ENCODE results near the gene KIF12. TPM values are rescaled to one million over a fixed set of nuclear protein-coding genes. Genes with fewer than 3 reads are reported as not detected.

Gene KIF12
- total and polyA plus RNA-seq, 2 of the 13 experiments (the other 11 are each of a cell fraction or from before 2014, with no cell fraction given), result 1.8 to 12.5 TPM

GRCh38 chr9:114082017-114082762 lies 16.9 kb downstream of the KIF12 start (continued):
- TF ChIP-seq ZNF281 (CRISPR knock-in tag; IDR thresholded peaks at IDR 0.05; ENCODE audit: borderline replicate concordance), result no peak; the same call in 1 of the 2 replicates
- TF ChIP-seq TERF1 (CRISPR knock-in tag; IDR thresholded peaks at IDR 0.05), result no peak
- peak; percentile 65 for TF ChIP-seq FOXP4 (CRISPR knock-in tag; IDR thresholded peaks at IDR 0.05)
- TF ChIP-seq, protein P1, sequence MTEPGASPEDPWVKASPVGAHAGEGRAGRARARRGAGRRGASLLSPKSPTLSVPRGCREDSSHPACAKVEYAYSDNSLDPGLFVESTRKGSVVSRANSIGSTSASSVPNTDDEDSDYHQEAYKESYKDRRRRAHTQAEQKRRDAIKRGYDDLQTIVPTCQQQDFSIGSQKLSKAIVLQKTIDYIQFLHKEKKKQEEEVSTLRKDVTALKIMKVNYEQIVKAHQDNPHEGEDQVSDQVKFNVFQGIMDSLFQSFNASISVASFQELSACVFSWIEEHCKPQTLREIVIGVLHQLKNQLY (CRISPR knock-in tag; IDR thresholded peaks at IDR 0.05), result peak; percentile 90
- TF ChIP-seq ZNF776 (CRISPR knock-in tag; IDR thresholded peaks at IDR 0.05), result no peak
- TF ChIP-seq, protein P2, sequence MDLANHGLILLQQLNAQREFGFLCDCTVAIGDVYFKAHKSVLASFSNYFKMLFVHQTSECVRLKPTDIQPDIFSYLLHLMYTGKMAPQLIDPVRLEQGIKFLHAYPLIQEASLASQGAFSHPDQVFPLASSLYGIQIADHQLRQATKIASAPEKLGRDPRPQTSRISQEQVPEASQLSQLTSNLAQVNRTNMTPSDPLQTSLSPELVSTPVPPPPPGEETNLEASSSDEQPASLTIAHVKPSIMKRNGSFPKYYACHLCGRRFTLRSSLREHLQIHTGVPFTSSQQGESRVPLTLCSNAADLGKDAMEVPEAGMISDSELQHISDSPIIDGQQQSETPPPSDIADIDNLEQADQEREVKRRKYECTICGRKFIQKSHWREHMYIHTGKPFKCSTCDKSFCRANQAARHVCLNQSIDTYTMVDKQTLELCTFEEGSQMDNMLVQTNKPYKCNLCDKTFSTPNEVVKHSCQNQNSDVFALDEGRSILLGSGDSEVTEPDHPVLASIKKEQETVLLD (CRISPR knock-in tag; IDR thresholded peaks at IDR 0.05; ENCODE audit: low read depth), result no peak
- peak; percentile 95 for TF ChIP-seq SALL1 (CRISPR knock-in tag; IDR thresholded peaks at IDR 0.05)
- peak; percentile 96 for TF ChIP-seq ZNF18 (CRISPR knock-in tag; IDR thresholded peaks at IDR 0.05; ENCODE audit: insufficient replicate concordance)
- no peak for TF ChIP-seq ZNF878 (CRISPR knock-in tag; IDR thresholded peaks at IDR 0.05)
- no peak for TF ChIP-seq ZNF713 (CRISPR knock-in tag; IDR thresholded peaks at IDR 0.05)
- peak; percentile 78 for TF ChIP-seq CSRNP1 (CRISPR knock-in tag; IDR thresholded peaks at IDR 0.05)
- peak; percentile 41; the same call in 1 of the 2 replicates for TF ChIP-seq TFAP4 (IDR thresholded peaks at IDR 0.05; ENCODE audit: borderline replicate concordance, low read depth)
